Stimulated activated CD4-positive, alpha-beta T cell treated with anti-CD3 and anti-CD28 coated beads, Interleukin-15, amount 100 ng/mL, for 24 hours (primary cell): ENCODE results near the gene TSEN54.

Experiments used
- DNase-seq: peaks from one replicate; pipeline ENCODE4 v3.0.0-alpha.2; 2020

TSEN54 gene

GRCh38 chr17:75570034-75570676, 53.8 kb downstream of the TSEN54 start:
- no peak for DNase-seq

- no peak for DNase-seq
Measured at GRCh38 chr17:75570772-75571171, 54.4 kb downstream of the TSEN54 start.

GRCh38 chr17:75571197-75571884, 55.0 kb downstream of the TSEN54 start:
- no peak for DNase-seq

GRCh38 chr17:75571885-75572215, 55.5 kb downstream of the TSEN54 start:
- no peak for DNase-seq

GRCh38 chr17:75572713-75573539, 56.6 kb downstream of the TSEN54 start:
- no peak for DNase-seq

GRCh38 chr17:75573540-75573957, 57.2 kb downstream of the TSEN54 start:
- no peak for DNase-seq

GRCh38 chr17:75573994-75574393, 57.7 kb downstream of the TSEN54 start:
- DNase-seq = no peak
